Ovary (tissue), 9 donors: ENCODE measurements around the gene SLC12A1. TPM values are rescaled to one million over a fixed set of nuclear protein-coding genes. Genes with fewer than 3 reads are reported as not detected.
A peak's percentile ranks its signal among the peaks of the same experiment; 100 is the strongest.

Experiments used
- DNase-seq, 5 donors: peaks; one replicate each; pipeline ENCODE4 v3.0.0-alpha.2; 2019 to 2020
- H3K27ac ChIP-seq, 2 donors: fragments of 200-600 bp; one replicate each; pipeline versions ENCODE4 v1.5.1 to v1.8.0; 2019 to 2022
- H3K27me3 ChIP-seq: fragments of 200-600 bp; one replicate; pipeline ENCODE4 v1.8.0; 2022
- H3K36me3 ChIP-seq: fragments of 200-600 bp; sonication (generic); one replicate; pipeline ENCODE4 v1.5.1; 2019
- H3K4me1 ChIP-seq: one replicate; pipeline ENCODE4 v1.8.1; 2013; ENCODE audit warnings: mild to moderate bottlenecking, moderate library complexity; ENCODE audit not compliant: insufficient read depth
- H3K4me3 ChIP-seq: fragments of 200-600 bp; sonication (generic); one replicate; pipeline ENCODE4 v1.5.1; 2017
- H3K9me3 ChIP-seq, 2 donors: fragments of 200-600 bp in 1 of 2; sonication (generic) in 1 of 2; one replicate each; pipeline versions ENCODE4 v1.5.1 to v1.8.1; 2013 to 2019; ENCODE audit warnings: mild to moderate bottlenecking in 1 of 2, moderate library complexity in 1 of 2
- CTCF ChIP-seq, 3 donors: fragments of 450-650 bp in 2 of 3; fragments of 200-600 bp in 1 of 3; IDR thresholded peaks; one replicate each; pipeline versions ENCODE4 v1.5.1 to v1.8.0; 2016 to 2022; ENCODE audit warnings: antibody characterized with exemption in 3 of 3, mild to moderate bottlenecking in 1 of 3
- EP300 ChIP-seq: sonication (generic); formaldehyde crosslinking; IDR thresholded peaks from one replicate; pipeline ENCODE4 v1.6.1; 2017; ENCODE audit warnings: antibody characterized with exemption
- POLR2A ChIP-seq: fragments of 450-650 bp; IDR thresholded peaks from one replicate; pipeline ENCODE4 v1.6.1; 2017; ENCODE audit warnings: antibody characterized with exemption, mild to moderate bottlenecking, moderate library complexity
- WGBS, 3 donors: extraction: QIAGEN DNeasy Blood & Tissue Kit in 1 of 3; methylation state at CpG; one replicate each; pipeline versions ENCODE4 v1.1.5 to v1.1.7; 2013 to 2017; 5-methylcytosine and 5-hydroxymethylcytosine counted together
- intact Hi-C, 4 donors: fragments of 100-400 bp; cut with DNase I; formaldehyde crosslinking; loops; one replicate each; pipeline versions ENCODE4 v1.11.0 to v1.15.1; 2022 to 2023
- polyA plus RNA-seq, 2 donors: library from polyadenylated mRNA; stranded (reverse); fragments of 200-250 nt in 1 of 2; fragments of 350-450 nt in 1 of 2; fragmentation: Illumina TruSeq in 1 of 2; extraction: RNeasy Lipid Tissue Mini Kit (QIAGEN cat#74804) in 1 of 2; gene quantifications; one replicate each; pipeline ENCODE4 v1.2.3, GENCODE V29; 2013 to 2014
- total RNA-seq, 7 donors: library from RNA; depleted of rRNA in 2 of 7; stranded (reverse); fragments of >200 nt in 2 of 7; fragmentation: NEBNext Ultra II Directional in 3 of 7; extraction: Animal tissue kit (Norgen Biotek cat#: 25700) in 3 of 7; gene quantifications; one replicate each; pipeline versions ENCODE4 v1.1.0 to v1.2.4, GENCODE V29; 2016 to 2023
- donor health status: DM: no; HTN: no; CAD: no; lungs with moderate emphysema.
- donor health status: DM: no; HTN: no; CAD: no.
- donor health status: Bipolar disorder and iron deficiency.
- donor health status: DM: yes; HTN: yes; CAD: no.
- donor health status: DM: no; HTN: no; CAD: no.
- donor health status: DM: yes; HTN: yes; CAD: no.

The SLC12A1 gene
- total and polyA plus RNA-seq, 9 donors: not detected

- intact Hi-C loops: no loop called here
- no peak for TF ChIP-seq EP300
- TF ChIP-seq CTCF (IDR thresholded peaks at IDR 0.05): no peak
- TF ChIP-seq POLR2A: no peak
- Histone ChIP-seq H3K27ac (peak overlapping the region; percentile 94 to 96), H3K27me3 (no peaks in the 10 kb centered on the region), H3K4me3 (peak overlapping the region; percentile 80), H3K4me1 (peaks cover 4% of the 10 kb centered on the region), H3K9me3 (no peaks in the 10 kb centered on the region), H3K36me3 (no peaks in the 10 kb centered on the region)
- WGBS, 3 donors: 1% methylated on average over 58 to 64 of the region's 64 CpGs
- peak in 4 of 5 donors; percentile 84 to 89 (median 84) for DNase-seq
These were observed 125.9 kb downstream of the SLC12A1 start for GRCh38 chr15:48331796-48332641.

GRCh38 chr15:48332642-48333034 is 126.5 kb downstream of the SLC12A1 start:
- WGBS, 3 donors: 37 to 44% (median 40%) methylated on average over 9 of the region's 9 CpGs
- H3K27ac ChIP-seq: no peak overlapping the region

GRCh38 chr15:48333540-48333939 is 127.4 kb downstream of the SLC12A1 start:
- H3K4me3 ChIP-seq: no peak overlapping the region
- no peaks in the 10 kb centered on the region for H3K27me3 ChIP-seq
- DNase-seq: no peak
- TF ChIP-seq POLR2A: no peak
- no peak for TF ChIP-seq EP300
- TF ChIP-seq CTCF (IDR thresholded peaks at IDR 0.05): no peak
- peaks cover 4% of the 10 kb centered on the region for H3K4me1 ChIP-seq
- no peak overlapping the region for H3K27ac ChIP-seq
- 32 to 40% (median 33%) methylated on average over 4 of the region's 4 CpGs for WGBS, 3 donors
- H3K36me3 ChIP-seq: no peaks in the 10 kb centered on the region
- no peaks in the 10 kb centered on the region for H3K9me3 ChIP-seq
- intact Hi-C loops: no loop called here

More at GRCh38 chr15:48332642-48333034, 126.5 kb downstream of the SLC12A1 start:
- intact Hi-C loops: no loop called here
- Histone ChIP-seq H3K4me3 (no peak overlapping the region), H3K36me3 (no peaks in the 10 kb centered on the region), H3K27me3 (no peaks in the 10 kb centered on the region), H3K9me3 (no peaks in the 10 kb centered on the region), H3K4me1 (peaks cover 4% of the 10 kb centered on the region)
- DNase-seq: no peak
- TF ChIP-seq CTCF (IDR thresholded peaks at IDR 0.05): no peak
- no peak for TF ChIP-seq POLR2A
- TF ChIP-seq EP300: no peak

GRCh38 chr15:48334260-48334659 is 128.2 kb downstream of the SLC12A1 start:
- no peak for DNase-seq
- H3K36me3 ChIP-seq: no peaks in the 10 kb centered on the region
- H3K4me3 ChIP-seq: no peak overlapping the region
- H3K27me3 ChIP-seq: no peaks in the 10 kb centered on the region
- 77 to 81% (median 78%) methylated on average over 2 of the region's 2 CpGs for WGBS, 3 donors
- no peak for TF ChIP-seq EP300
- H3K27ac ChIP-seq: no peak overlapping the region
- no peaks in the 10 kb centered on the region for H3K9me3 ChIP-seq
- peaks cover 4% of the 10 kb centered on the region for H3K4me1 ChIP-seq
- intact Hi-C loops: no loop called here

- no peaks in the 10 kb centered on the region for H3K9me3 ChIP-seq
- no peaks in the 10 kb centered on the region for H3K27me3 ChIP-seq
- no peak overlapping the region for H3K4me3 ChIP-seq
- intact Hi-C loops: no loop called here
- H3K4me1 ChIP-seq: peaks cover 2% of the 10 kb centered on the region
- TF ChIP-seq CTCF (IDR thresholded peaks at IDR 0.05): no peak
- no peak for TF ChIP-seq POLR2A
- TF ChIP-seq EP300: no peak
- no peak overlapping the region for H3K27ac ChIP-seq
- WGBS, 3 donors: 72 to 84% (median 73%) methylated on average over 2 of the region's 2 CpGs
- DNase-seq: no peak
- no peaks in the 10 kb centered on the region for H3K36me3 ChIP-seq
These were observed 130.8 kb downstream of the SLC12A1 start for GRCh38 chr15:48336940-48337339.
